Spleen (tissue), 11 donors: ENCODE results near the gene GPRIN1. TPM values are rescaled to one million over a fixed set of nuclear protein-coding genes. Genes with fewer than 3 reads are reported as not detected.

Source experiments
- DNase-seq: peaks from one replicate; pipeline ENCODE4 v3.0.0-alpha.2; 2020
- H3K27ac ChIP-seq, 8 donors: fragments of 200-600 bp; sonication (generic) in 7 of 8; 1 replicate in 4 of 8; 2 replicates in 4 of 8; pipeline versions ENCODE4 v1.5.0 to v1.8.0; 2016 to 2021; ENCODE audit warnings: inconsistent platforms in 4 of 8, mild to moderate bottlenecking in 4 of 8, moderate library complexity in 1 of 8
- H3K27me3 ChIP-seq, 7 donors: fragments of 200-600 bp; sonication (generic) in 6 of 7; replicated peaks in 1 of 7; 1 replicate in 4 of 7; 2 replicates in 3 of 7; pipeline versions ENCODE4 v1.5.0 to v1.8.0; 2016 to 2021; ENCODE audit warnings: inconsistent platforms in 3 of 7, mild to moderate bottlenecking in 1 of 7
- H3K36me3 ChIP-seq, 6 donors: fragments of 200-600 bp; sonication (generic) in 5 of 6; 1 replicate in 4 of 6; 2 replicates in 2 of 6; pipeline versions ENCODE4 v1.5.0 to v1.8.0; 2016 to 2021; ENCODE audit warnings: inconsistent platforms in 2 of 6
- H3K4me1 ChIP-seq, 6 donors: fragments of 200-600 bp; sonication (generic) in 5 of 6; 1 replicate in 3 of 6; 2 replicates in 3 of 6; pipeline versions ENCODE4 v1.5.0 to v1.8.0; 2016 to 2021; ENCODE audit warnings: inconsistent platforms in 3 of 6
- H3K4me3 ChIP-seq, 8 donors: fragments of 200-600 bp; sonication (generic) in 7 of 8; 1 replicate in 4 of 8; 2 replicates in 4 of 8; pipeline versions ENCODE4 v1.5.0 to v1.8.0; 2016 to 2021; ENCODE audit warnings: inconsistent platforms in 4 of 8, mild to moderate bottlenecking in 4 of 8, moderate library complexity in 2 of 8
- H3K9me3 ChIP-seq, 8 donors: fragments of 200-600 bp; sonication (generic) in 7 of 8; 1 replicate in 4 of 8; 2 replicates in 4 of 8; pipeline versions ENCODE4 v1.5.0 to v1.8.0; 2016 to 2021; ENCODE audit warnings: inconsistent platforms in 4 of 8
- CTCF ChIP-seq, 11 experiments: fragments of 200-600 bp in 7 of 11; fragments of 450-650 bp in 4 of 11; sonication (generic) in 4 of 11; IDR thresholded peaks in 8 of 11; conservative IDR thresholded peaks in 3 of 11; 1 replicate in 7 of 11; 2 replicates in 4 of 11; pipeline versions ENCODE4 v1.4.0 to v1.8.0; 2016 to 2021; ENCODE audit warnings: antibody characterized with exemption in 11 of 11, inconsistent platforms in 4 of 11, mild to moderate bottlenecking in 1 of 11
- POLR2A ChIP-seq, 3 donors: fragments of 450-650 bp; IDR thresholded peaks; one replicate each; pipeline ENCODE4 v1.5.1; 2017; ENCODE audit warnings: antibody characterized with exemption in 3 of 3, mild to moderate bottlenecking in 1 of 3
- POLR2AphosphoS5 ChIP-seq, 3 donors: sonication (generic); formaldehyde crosslinking; IDR thresholded peaks; one replicate each; pipeline ENCODE4 v1.5.1; 2017; ENCODE audit warnings: antibody characterized with exemption in 3 of 3
- WGBS, 5 donors: extraction: QIAGEN DNeasy Blood & Tissue Kit in 3 of 5; methylation state at CpG; one replicate each; pipeline versions ENCODE4 v1.1.5 to v1.1.7; 2013 to 2018; 5-methylcytosine and 5-hydroxymethylcytosine counted together
- intact Hi-C: fragments of 100-400 bp; cut with DNase I; formaldehyde crosslinking; loops from one replicate; pipeline ENCODE4 v1.15.0; 2023; ENCODE audit warnings: low total_unique reads
- polyA plus RNA-seq, 3 donors: library from polyadenylated mRNA; stranded (reverse); fragments of 200-250 nt; gene quantifications; one replicate each; pipeline ENCODE4 v1.2.1, GENCODE V29; 2013
- total RNA-seq, 7 donors: library from RNA; depleted of rRNA in 3 of 7; stranded (reverse); fragments of >200 nt in 3 of 7; fragmentation: NEBNext Ultra II Directional in 4 of 7; extraction: Animal tissue kit (Norgen Biotek cat#: 25700) in 4 of 7; gene quantifications; one replicate each; pipeline versions ENCODE4 v1.1.0 to v1.2.1, GENCODE V29; 2016 to 2021
- donor health status: healthy with polysubstance abuse.
- donor health status: DM: no; HTN: no; CAD: no; lungs with moderate emphysema.
- donor health status: DM: no; HTN: no; CAD: no.
- donor health status: Bipolar disorder and iron deficiency.
- donor health status: healthy.
- donor health status: DM: no; HTN: no; CAD: no.
- donor health status: DM: yes; HTN: yes; CAD: no.

The GPRIN1 gene
- total and polyA plus RNA-seq, 10 donors = 0.13 to 1.3 (median 0.76) TPM

- WGBS, 5 donors = 27 to 79% (median 32%) methylated on average over 12 to 46 of the region's 46 CpGs
- H3K4me1 ChIP-seq = peaks cover 0 to 23% (median 15%) of the 10 kb centered on the region in 6 donors
- H3K4me3 ChIP-seq = peak overlapping the region; percentile 58 to 89 (median 76)
- no peak for DNase-seq
- TF ChIP-seq POLR2AphosphoS5 (IDR thresholded peaks at IDR 0.05) (no peak), POLR2A (IDR thresholded peaks at IDR 0.05) (no peak), CTCF (IDR thresholded peaks at IDR 0.05 in 8 of 11, conservative IDR thresholded peaks at IDR 0.05 in 3 of 11) (no peak)
- H3K9me3 ChIP-seq = no peaks in the 10 kb centered on the region
- intact Hi-C loops = no loop called here
- peaks cover 0 to 55% (median 7%) of the 10 kb centered on the region in 7 donors for H3K27me3 ChIP-seq
- no peaks in the 10 kb centered on the region for H3K36me3 ChIP-seq
- peak overlapping the region in 1 of 8 donors; percentile 55 for H3K27ac ChIP-seq
These were observed 826 bp downstream of the GPRIN1 start for GRCh38 chr5:176608937-176609723.

GRCh38 chr5:176608142-176608705 lies 1.7 kb downstream of the GPRIN1 start:
- Histone ChIP-seq H3K9me3 (no peaks in the 10 kb centered on the region), H3K27me3 (peaks cover 0 to 48% (median 7%) of the 10 kb centered on the region in 7 donors)

GRCh38 chr5:176606875-176607274 lies 3.1 kb downstream of the GPRIN1 start:
- Histone ChIP-seq H3K27me3 (peaks cover 0 to 34% (median 7%) of the 10 kb centered on the region in 7 donors), H3K27ac (no peak overlapping the region), H3K4me1 (peaks cover 0 to 23% (median 15%) of the 10 kb centered on the region in 6 donors), H3K4me3 (no peak overlapping the region), H3K9me3 (no peaks in the 10 kb centered on the region), H3K36me3 (no peaks in the 10 kb centered on the region)
- intact Hi-C loops = no loop called here
- WGBS, 5 donors = 81 to 95% (median 91%) methylated on average over 3 of the region's 3 CpGs
- TF ChIP-seq POLR2A (IDR thresholded peaks at IDR 0.05) = no peak
- TF ChIP-seq CTCF (IDR thresholded peaks at IDR 0.05 in 8 of 11, conservative IDR thresholded peaks at IDR 0.05 in 3 of 11) = no peak
- TF ChIP-seq POLR2AphosphoS5 (IDR thresholded peaks at IDR 0.05) = no peak
- no peak for DNase-seq

More at GRCh38 chr5:176608142-176608705, 1.7 kb downstream of the GPRIN1 start:
- WGBS, 5 donors = 83 to 96% (median 93%) methylated on average over 4 of the region's 4 CpGs
- Histone ChIP-seq H3K4me3 (no peak overlapping the region), H3K36me3 (no peaks in the 10 kb centered on the region), H3K4me1 (peaks cover 0 to 23% (median 15%) of the 10 kb centered on the region in 6 donors), H3K27ac (no peak overlapping the region)
- intact Hi-C loops = no loop called here
- no peak for TF ChIP-seq POLR2A (IDR thresholded peaks at IDR 0.05)
- TF ChIP-seq CTCF (IDR thresholded peaks at IDR 0.05 in 8 of 11, conservative IDR thresholded peaks at IDR 0.05 in 3 of 11) = no peak
- no peak for TF ChIP-seq POLR2AphosphoS5 (IDR thresholded peaks at IDR 0.05)
- DNase-seq = no peak

GRCh38 chr5:176606032-176606431 lies 3.9 kb downstream of the GPRIN1 start:
- no peak overlapping the region for H3K4me3 ChIP-seq
- no peak for DNase-seq
- H3K9me3 ChIP-seq = no peaks in the 10 kb centered on the region
- H3K27me3 ChIP-seq = peaks cover 0 to 27% (median 7%) of the 10 kb centered on the region in 7 donors
- WGBS, 5 donors = 61 to 75% (median 71%) methylated on average over 3 of the region's 3 CpGs
- intact Hi-C loops = no loop called here
- H3K4me1 ChIP-seq = peaks cover 0 to 18% (median 15%) of the 10 kb centered on the region in 6 donors
- no peaks in the 10 kb centered on the region for H3K36me3 ChIP-seq
- TF ChIP-seq POLR2A (IDR thresholded peaks at IDR 0.05) = no peak
- TF ChIP-seq POLR2AphosphoS5 (IDR thresholded peaks at IDR 0.05) = no peak
- no peak for TF ChIP-seq CTCF (IDR thresholded peaks at IDR 0.05 in 8 of 11, conservative IDR thresholded peaks at IDR 0.05 in 3 of 11)
- H3K27ac ChIP-seq = no peak overlapping the region
